Heart right ventricle (tissue), 16 donors: ENCODE results near the gene TRIM50. TPM values are rescaled to one million over a fixed set of nuclear protein-coding genes. Genes with fewer than 3 reads are reported as not detected.
A peak's percentile ranks its signal among the peaks of the same experiment; 100 is the strongest.
"Not testable (repeated sequence)": the region's sequence is repeated elsewhere in the genome, so short reads cannot be mapped to it uniquely, and the experiment has no call there.

Source experiments
- ATAC-seq, 8 donors: fragments of 200-7000 bp; cut with Tn5 transposase; one replicate each; pipeline ENCODE4 v1.9.1; 2020; ENCODE audit warnings: mild to moderate bottlenecking in 8 of 8, moderate library complexity in 8 of 8, moderate number of reproducible peaks in 1 of 8
- DNase-seq, 2 donors: peaks; one replicate each; pipeline ENCODE4 v3.0.0-alpha.2; 2020
- H3K27ac ChIP-seq, 10 donors: fragments of 200-600 bp; sonication (generic) in 2 of 10; one replicate each; pipeline versions ENCODE4 v1.5.0 to v1.8.0; 2020 to 2022; ENCODE audit warnings: mild to moderate bottlenecking in 3 of 10
- H3K27me3 ChIP-seq, 7 donors: fragments of 200-600 bp; one replicate each; pipeline ENCODE4 v1.8.0; 2021 to 2022; ENCODE audit warnings: mild to moderate bottlenecking in 2 of 7
- H3K36me3 ChIP-seq, 9 donors: fragments of 200-600 bp; sonication (generic) in 1 of 9; one replicate each; pipeline versions ENCODE4 v1.5.0 to v1.8.0; 2020 to 2022; ENCODE audit warnings: mild to moderate bottlenecking in 2 of 9
- H3K4me1 ChIP-seq, 9 donors: fragments of 200-600 bp; sonication (generic) in 1 of 9; one replicate each; pipeline versions ENCODE4 v1.5.0 to v1.8.0; 2020 to 2022; ENCODE audit warnings: mild to moderate bottlenecking in 4 of 9
- H3K4me3 ChIP-seq, 10 donors: fragments of 200-600 bp; sonication (generic) in 2 of 10; one replicate each; pipeline versions ENCODE4 v1.5.0 to v1.8.0; 2020 to 2022; ENCODE audit warnings: mild to moderate bottlenecking in 7 of 10, moderate library complexity in 2 of 10
- H3K9me3 ChIP-seq, 11 donors: fragments of 200-600 bp in 10 of 11; sonication (generic) in 2 of 11; one replicate each; pipeline versions ENCODE4 v1.5.0 to v1.8.0; 2013 to 2022; ENCODE audit warnings: mild to moderate bottlenecking in 2 of 11, control low read depth in 1 of 11, moderate library complexity in 1 of 11
- WGBS, 2 donors: extraction: QIAGEN DNeasy Blood & Tissue Kit; methylation state at CpG; one replicate each; pipeline ENCODE4 v1.1.7; 2013; ENCODE audit warnings: inconsistent platforms in 1 of 2; 5-methylcytosine and 5-hydroxymethylcytosine counted together
- intact Hi-C, 10 donors: fragments of 100-400 bp; cut with DNase I; formaldehyde crosslinking; loops; one replicate each; pipeline versions ENCODE4 v1.11.1 to v1.14.2; 2022
- long read RNA-seq, 3 donors: library from polyadenylated mRNA; unstranded; transcript quantifications; one replicate each; pipeline ENCODE4 v2.0.0, GENCODE V29; 2020 to 2021
- polyA plus RNA-seq, 2 donors: library from polyadenylated mRNA; stranded (reverse); fragments of 200-250 nt; gene quantifications; one replicate each; pipeline ENCODE4 v1.2.3, GENCODE V29; 2013
- total RNA-seq, 10 donors: library from RNA; stranded (reverse); fragmentation: NEBNext Ultra II Directional in 3 of 10; extraction: Animal tissue kit (Norgen Biotek cat#: 25700) in 3 of 10; gene quantifications; one replicate each; pipeline versions ENCODE4 v1.2.1 to v1.2.4, GENCODE V29; 2021 to 2023
- TF ChIP-seq, protein P1 (sequence below), 9 donors: fragments of 200-600 bp; sonication (generic) in 2 of 9; IDR thresholded peaks; one replicate each; pipeline versions ENCODE4 v1.5.0 to v1.8.0; 2021 to 2022; ENCODE audit warnings: antibody characterized with exemption in 9 of 9, mild to moderate bottlenecking in 5 of 9, moderate library complexity in 1 of 9
- donor health status: Arrhythmogenic right ventricular cardiomyopathy.
- donor health status: ischemic (EF 13 %, LVEDD 7.1; RV severe dilation, severe dysfunction).
- donor health status: healthy with polysubstance abuse.
- donor health status: DM: no; HTN: yes; CAD: no.
- donor health status: DM: no; HTN: no; CAD: no.
- donor health status: ischemic (EF 25% LVEDD 6.9; RV normal size, moderate dysfunction).
- donor health status: ischemic (EF 25% LVEDD 5.7; RV mildly dilated, moderate dysfunction).
- donor health status: healthy.
- donor health status: DM: yes; HTN: yes; CAD: no.
- donor health status: Ischemic cardiomyopathy.
- donor health status: ischemic (EF 35%, LVEDD 5.7; RV mildly dilated, moderate dysfunction).
- donor health status: nonischemic (EF 11% LVEDD 7.7; RV severe dilation, severe dysfunction).
- donor health status: DM: yes; HTN: yes; CAD: no.
- donor health status: PGD.
- donor health status: ischemic (EF 29% LVEDD 5.4; RV normal size, mild dysfunction).
- donor health status: nonischemic (EF 23%, LVEDD 6.1; RV moderate dilation, normal function).

Gene TRIM50
- total RNA-seq: under 1 TPM in 6 of 10 donors, not detected in 4; 0.15 to 0.62 (median 0.34) TPM
- polyA plus RNA-seq: under 1 TPM; 0.04 to 0.15 TPM
- long read RNA-seq, donor 1: 0 reads
- long read RNA-seq, donor 2, partial matches to known transcripts: 1 of 1 reads
- long read RNA-seq, donor 2, other reads (novel, unspliced or antisense): 0 of 1 reads
- long read RNA-seq, donor 3: 0 reads

DNA sequence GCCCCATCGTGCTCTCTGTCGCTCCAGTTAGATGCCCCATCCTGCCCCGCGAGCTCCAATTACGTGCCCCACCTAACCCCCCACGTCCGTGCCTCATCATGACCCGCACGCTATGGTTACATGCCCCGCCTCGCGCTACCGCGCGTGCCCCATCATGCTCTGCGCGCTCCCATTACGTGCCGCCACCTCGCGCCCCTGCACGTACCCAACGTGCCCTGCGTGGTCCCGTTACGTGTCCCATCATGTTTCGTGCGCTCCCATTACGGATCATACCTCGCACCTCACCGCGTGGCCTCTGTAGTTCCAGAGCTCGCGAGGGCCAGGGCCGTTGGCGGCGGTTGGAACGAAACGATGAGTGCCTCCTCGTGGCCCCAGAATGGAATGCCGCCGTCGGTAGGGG lies at the start of gene TRIM50, which contains the start of gene FKBP6:
Gene TRIM50 (minus strand): TSS at position 161 of the 400 bp plus-strand sequence. CDS start 3,295 bp downstream, outside the sequence.
Gene FKBP6 (plus strand): TSS at position 240 of the 400 bp plus-strand sequence. CDS start 268 bp downstream, outside the sequence.
- 90 to 94% methylated on average over 40 to 41 of the region's 43 CpGs for WGBS, 2 donors
- H3K36me3 ChIP-seq, H3K27ac ChIP-seq, intact Hi-C loops, DNase-seq, H3K9me3 ChIP-seq, H3K4me3 ChIP-seq, H3K27me3 ChIP-seq: not testable (repeated sequence)
- peaks cover 0 to 21% (median 0%) of the 10 kb centered on the region in 9 donors for H3K4me1 ChIP-seq
- ATAC-seq: peak in 1 of 8 donors; percentile 14

DNA sequence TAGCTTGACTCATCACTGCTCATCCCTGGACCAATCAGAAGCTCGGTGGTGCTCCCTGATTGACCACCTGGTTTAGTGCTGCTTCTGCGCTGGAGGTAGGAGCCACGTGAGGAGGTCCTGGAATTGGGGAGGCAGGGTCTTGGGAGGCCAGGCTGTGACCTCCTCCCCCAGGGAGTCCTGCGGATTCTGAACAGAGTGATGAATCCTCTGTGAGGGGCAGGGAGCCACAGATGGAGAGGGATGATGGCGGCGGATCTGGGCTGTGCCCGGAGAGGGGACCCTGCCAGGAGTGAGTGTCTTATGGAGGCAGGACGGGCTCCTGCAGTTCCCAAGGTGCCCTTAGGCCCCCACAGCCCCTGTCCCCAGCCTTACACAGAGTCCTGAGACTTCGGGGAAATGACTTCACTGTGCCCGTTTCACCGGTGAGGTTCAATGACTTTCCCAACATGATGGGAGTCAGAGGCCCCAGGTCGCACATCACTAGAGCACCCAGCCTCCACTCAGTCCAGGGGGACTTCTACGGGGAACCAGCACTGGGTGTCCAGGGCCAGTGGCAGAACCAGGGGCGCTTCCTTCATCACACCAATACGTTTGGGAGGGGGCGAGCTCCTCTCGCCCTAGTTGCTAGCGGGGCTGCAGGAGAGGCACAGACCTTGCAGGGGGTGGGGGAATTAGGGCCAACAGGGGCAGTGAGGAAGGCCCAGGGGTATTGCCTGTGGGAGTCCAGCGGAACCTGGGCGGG lies 49.0 kb upstream of the TRIM50 start:
- Histone ChIP-seq H3K27ac (no peak overlapping the region), H3K4me3 (no peak overlapping the region), H3K4me1 (no peaks in the 10 kb centered on the region), H3K36me3 (no peaks in the 10 kb centered on the region), H3K27me3 (peaks cover 7 to 43% (median 33%) of the 10 kb centered on the region in 7 donors), H3K9me3 (no peaks in the 10 kb centered on the region)
- ATAC-seq (no peak), DNase-seq (no peak)
- intact Hi-C loops: no loop called here
- TF ChIP-seq, protein P1, sequence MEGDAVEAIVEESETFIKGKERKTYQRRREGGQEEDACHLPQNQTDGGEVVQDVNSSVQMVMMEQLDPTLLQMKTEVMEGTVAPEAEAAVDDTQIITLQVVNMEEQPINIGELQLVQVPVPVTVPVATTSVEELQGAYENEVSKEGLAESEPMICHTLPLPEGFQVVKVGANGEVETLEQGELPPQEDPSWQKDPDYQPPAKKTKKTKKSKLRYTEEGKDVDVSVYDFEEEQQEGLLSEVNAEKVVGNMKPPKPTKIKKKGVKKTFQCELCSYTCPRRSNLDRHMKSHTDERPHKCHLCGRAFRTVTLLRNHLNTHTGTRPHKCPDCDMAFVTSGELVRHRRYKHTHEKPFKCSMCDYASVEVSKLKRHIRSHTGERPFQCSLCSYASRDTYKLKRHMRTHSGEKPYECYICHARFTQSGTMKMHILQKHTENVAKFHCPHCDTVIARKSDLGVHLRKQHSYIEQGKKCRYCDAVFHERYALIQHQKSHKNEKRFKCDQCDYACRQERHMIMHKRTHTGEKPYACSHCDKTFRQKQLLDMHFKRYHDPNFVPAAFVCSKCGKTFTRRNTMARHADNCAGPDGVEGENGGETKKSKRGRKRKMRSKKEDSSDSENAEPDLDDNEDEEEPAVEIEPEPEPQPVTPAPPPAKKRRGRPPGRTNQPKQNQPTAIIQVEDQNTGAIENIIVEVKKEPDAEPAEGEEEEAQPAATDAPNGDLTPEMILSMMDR (IDR thresholded peaks at IDR 0.05): no peak
- 73 to 77% methylated on average over 20 of the region's 20 CpGs for WGBS, 2 donors

DNA sequence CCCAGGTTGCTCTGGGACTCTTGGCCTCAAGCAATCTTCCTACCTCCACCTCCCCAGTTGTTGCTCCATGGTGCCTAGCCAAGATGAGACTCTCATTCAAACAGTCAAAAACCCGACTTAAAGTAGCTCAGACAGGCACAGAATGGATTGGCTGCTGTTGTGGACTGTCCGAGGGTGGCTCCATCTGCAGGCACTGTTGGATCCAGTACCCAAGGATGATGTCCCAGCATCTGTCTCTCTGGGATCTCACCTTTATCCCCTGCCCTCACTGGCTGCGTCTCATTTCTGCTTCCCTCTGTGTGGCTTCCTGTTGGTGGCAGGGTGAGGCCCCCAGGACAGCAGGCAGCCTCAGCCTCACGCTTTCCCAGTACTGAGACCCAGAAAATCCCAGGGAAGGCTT lies 48.4 kb upstream of the TRIM50 start:
- intact Hi-C loops: not testable (repeated sequence)
- 73 to 85% methylated on average over 4 of the region's 4 CpGs for WGBS, 2 donors

DNA sequence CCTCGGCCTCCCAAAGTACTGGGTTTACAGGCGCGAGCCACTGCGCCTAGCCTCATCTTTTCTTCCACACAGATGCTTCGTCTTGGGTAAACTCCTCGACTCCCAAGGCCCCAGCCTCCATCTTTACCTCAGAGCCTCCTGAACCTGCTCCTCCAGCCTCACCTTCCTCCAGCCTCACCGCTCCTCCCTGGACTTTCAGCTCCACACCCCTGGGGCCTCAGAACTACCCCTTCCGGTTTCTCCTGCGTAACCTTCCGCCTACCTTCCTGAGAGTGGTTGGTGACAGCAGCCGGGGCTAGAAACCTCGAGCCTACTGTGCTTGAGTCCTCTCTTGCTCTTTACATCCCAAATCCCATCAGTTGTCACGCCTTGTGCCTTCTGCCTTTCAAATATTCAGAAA lies 45.9 kb upstream of the TRIM50 start:
- Histone ChIP-seq H3K36me3 (no peaks in the 10 kb centered on the region), H3K4me3 (no peak overlapping the region), H3K27me3 (peaks cover 7 to 29% (median 23%) of the 10 kb centered on the region in 7 donors), H3K27ac (no peak overlapping the region), H3K9me3 (no peaks in the 10 kb centered on the region), H3K4me1 (no peaks in the 10 kb centered on the region)
- ATAC-seq (no peak), DNase-seq (no peak)
- 84 to 87% methylated on average over 13 of the region's 13 CpGs for WGBS, 2 donors
- intact Hi-C loops: no loop called here
- TF ChIP-seq, protein P1 (IDR thresholded peaks at IDR 0.05): no peak

More for the DNA sequence above, 48.4 kb upstream of the TRIM50 start:
- H3K36me3 ChIP-seq, DNase-seq, ATAC-seq, H3K27ac ChIP-seq, H3K9me3 ChIP-seq, H3K4me1 ChIP-seq, H3K4me3 ChIP-seq: not testable (repeated sequence)
- H3K27me3 ChIP-seq: peaks cover 7 to 43% (median 33%) of the 10 kb centered on the region in 7 donors

DNA sequence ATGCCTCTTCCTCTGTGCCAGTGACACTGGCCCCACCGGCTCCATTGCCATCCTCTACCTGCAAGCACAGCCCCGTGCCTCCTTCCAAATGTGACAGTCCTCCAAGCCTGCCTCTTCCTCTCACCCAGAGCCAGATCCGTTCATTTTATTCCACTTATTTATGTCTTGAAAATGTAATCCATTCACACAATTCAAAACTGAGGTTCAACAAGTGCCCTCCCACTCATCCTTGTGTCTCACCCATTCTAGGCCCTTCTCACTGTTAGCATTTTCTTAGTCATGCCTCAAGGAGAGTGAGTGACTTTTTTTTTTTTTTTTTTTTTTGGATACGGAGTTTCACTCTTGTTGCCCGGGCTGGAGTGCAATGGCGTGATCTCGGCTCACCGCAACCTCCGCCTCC lies 41.7 kb upstream of the TRIM50 start:
- ATAC-seq: no peak
- WGBS, 2 donors: 87 to 97% methylated on average over 9 of the region's 9 CpGs
- TF ChIP-seq, protein P1 (IDR thresholded peaks at IDR 0.05): no peak

More for the DNA sequence above, 41.7 kb upstream of the TRIM50 start:
- Histone ChIP-seq H3K4me3 (no peak overlapping the region), H3K4me1 (no peaks in the 10 kb centered on the region), H3K27ac (no peak overlapping the region), H3K27me3 (peaks cover 0 to 11% (median 0%) of the 10 kb centered on the region in 7 donors), H3K36me3 (no peaks in the 10 kb centered on the region), H3K9me3 (no peaks in the 10 kb centered on the region)
- intact Hi-C loops: no loop called here
- DNase-seq: no peak
